Activated T-cell treated with anti-CD3 and anti-CD28 coated beads, Interleukin-2, amount 50 U/mL, for 72 hours (primary cell): ENCODE results near the gene VTCN1. TPM values are rescaled to one million over a fixed set of nuclear protein-coding genes. Genes with fewer than 3 reads are reported as not detected.
"Not testable (repeated sequence)": the region's sequence is repeated elsewhere in the genome, so short reads cannot be mapped to it uniquely, and the experiment has no call there.

Experiments
- ATAC-seq, 2 donors: fragments of 150-1000 bp; cut with Tn5 transposase; replicated peaks in 1 of 2; 2 replicates each; pipeline ENCODE4 v1.10.0; 2021; ENCODE audit warnings: moderate library complexity in 2 of 2, mild to moderate bottlenecking in 1 of 2
- DNase-seq, 2 donors: peaks; one replicate each; pipeline ENCODE4 v3.0.0; 2021 to 2022; ENCODE audit warnings: mixed read lengths in 1 of 2
- H3K27ac Mint-ChIP-seq: one replicate; pipeline ENCODE4 v1.8.0; 2022; ENCODE audit warnings: mild to moderate bottlenecking, moderate library complexity, mixed read lengths
- H3K27me3 Mint-ChIP-seq: one replicate; pipeline ENCODE4 v1.8.0; 2022; ENCODE audit warnings: low read depth, mixed read lengths
- H3K36me3 Mint-ChIP-seq, 2 donors: one replicate each; pipeline ENCODE4 v1.8.0; 2022; ENCODE audit warnings: mixed read lengths in 2 of 2, mild to moderate bottlenecking in 1 of 2; ENCODE audit not compliant: insufficient read depth in 2 of 2
- H3K4me1 Mint-ChIP-seq: one replicate; pipeline ENCODE4 v1.8.0; 2022; ENCODE audit warnings: low read depth, mixed read lengths
- H3K4me3 Mint-ChIP-seq, 2 donors: one replicate each; pipeline ENCODE4 v1.8.0; 2022; ENCODE audit warnings: mild to moderate bottlenecking in 2 of 2, mixed read lengths in 2 of 2, moderate library complexity in 2 of 2
- H3K9me3 Mint-ChIP-seq, 2 donors: one replicate each; pipeline ENCODE4 v1.8.0; 2022; ENCODE audit warnings: mixed read lengths in 2 of 2
- total RNA-seq, 2 donors: library from RNA; stranded (reverse); gene quantifications; one replicate each; pipeline ENCODE4 v1.2.3, GENCODE V29; 2022

Gene VTCN1
- total RNA-seq, 2 donors from 2014 or later, result not detected

GRCh38 chr1:117173691-117174090 is 37.0 kb downstream of the VTCN1 start:
- no peaks in the 10 kb centered on the region for H3K4me1 Mint-ChIP-seq
- H3K27ac Mint-ChIP-seq, result no peak overlapping the region
- DNase-seq, result no peak
- H3K9me3 Mint-ChIP-seq, result no peaks in the 10 kb centered on the region
- H3K27me3 Mint-ChIP-seq, result no peaks in the 10 kb centered on the region
- no peak for ATAC-seq
- no peak overlapping the region for H3K4me3 Mint-ChIP-seq
- H3K36me3 Mint-ChIP-seq, result no peaks in the 10 kb centered on the region

- H3K36me3 Mint-ChIP-seq, result no peaks in the 10 kb centered on the region
- no peak for DNase-seq
- no peak overlapping the region for H3K27ac Mint-ChIP-seq
- no peaks in the 10 kb centered on the region for H3K4me1 Mint-ChIP-seq
- no peaks in the 10 kb centered on the region for H3K27me3 Mint-ChIP-seq
- no peaks in the 10 kb centered on the region for H3K9me3 Mint-ChIP-seq
- no peak overlapping the region for H3K4me3 Mint-ChIP-seq
- no peak for ATAC-seq
These were observed 37.7 kb downstream of the VTCN1 start for GRCh38 chr1:117173006-117173405.

- no peak overlapping the region for H3K4me3 Mint-ChIP-seq
These were observed 38.7 kb downstream of the VTCN1 start for GRCh38 chr1:117171900-117172511.

GRCh38 chr1:117169871-117170596 is 40.7 kb downstream of the VTCN1 start:
- Mint-ChIP-seq H3K36me3 (no peaks in the 10 kb centered on the region), H3K9me3 (no peaks in the 10 kb centered on the region), H3K27me3 (no peaks in the 10 kb centered on the region), H3K4me3 (no peak overlapping the region), H3K27ac (no peak overlapping the region), H3K4me1 (no peaks in the 10 kb centered on the region)
- ATAC-seq (no peak), DNase-seq (no peak)

More at GRCh38 chr1:117171900-117172511, 38.7 kb downstream of the VTCN1 start:
- DNase-seq (no peak), ATAC-seq (no peak)
- Mint-ChIP-seq H3K9me3 (no peaks in the 10 kb centered on the region), H3K27ac (no peak overlapping the region), H3K36me3 (no peaks in the 10 kb centered on the region), H3K27me3 (no peaks in the 10 kb centered on the region), H3K4me1 (no peaks in the 10 kb centered on the region)

GRCh38 chr1:117167402-117167801 is 43.3 kb downstream of the VTCN1 start:
- H3K4me1 Mint-ChIP-seq, result no peaks in the 10 kb centered on the region
- no peak for DNase-seq
- H3K36me3 Mint-ChIP-seq, result no peaks in the 10 kb centered on the region
- H3K27ac Mint-ChIP-seq, result no peak overlapping the region
- no peak for ATAC-seq
- no peak overlapping the region for H3K4me3 Mint-ChIP-seq
- no peaks in the 10 kb centered on the region for H3K9me3 Mint-ChIP-seq
- H3K27me3 Mint-ChIP-seq, result no peaks in the 10 kb centered on the region

GRCh38 chr1:117166076-117166475 is 44.7 kb downstream of the VTCN1 start:
- no peak overlapping the region for H3K4me3 Mint-ChIP-seq
- no peaks in the 10 kb centered on the region for H3K36me3 Mint-ChIP-seq
- no peak overlapping the region for H3K27ac Mint-ChIP-seq
- H3K9me3 Mint-ChIP-seq, result no peaks in the 10 kb centered on the region
- DNase-seq (no peak), ATAC-seq (no peak)
- no peaks in the 10 kb centered on the region for H3K27me3 Mint-ChIP-seq
- H3K4me1 Mint-ChIP-seq, result no peaks in the 10 kb centered on the region

- no peaks in the 10 kb centered on the region for H3K4me1 Mint-ChIP-seq
- H3K9me3 Mint-ChIP-seq, result no peaks in the 10 kb centered on the region
- no peak for DNase-seq
- ATAC-seq, result no peak
- no peak overlapping the region for H3K27ac Mint-ChIP-seq
- no peaks in the 10 kb centered on the region for H3K27me3 Mint-ChIP-seq
- peaks cover 0 to under 1% of the 10 kb centered on the region in 2 donors for H3K36me3 Mint-ChIP-seq
- no peak overlapping the region for H3K4me3 Mint-ChIP-seq
These were observed 46.5 kb downstream of the VTCN1 start for GRCh38 chr1:117164209-117164608.

GRCh38 chr1:117162816-117163215 is 47.9 kb downstream of the VTCN1 start:
- Mint-ChIP-seq H3K36me3 (peaks cover 0 to 3% of the 10 kb centered on the region in 2 donors), H3K27ac (no peak overlapping the region)
- no peak for DNase-seq

GRCh38 chr1:117161887-117162286 is 48.8 kb downstream of the VTCN1 start:
- DNase-seq (no peak), ATAC-seq (no peak)
- peaks cover 0 to 3% of the 10 kb centered on the region in 2 donors for H3K36me3 Mint-ChIP-seq
- no peaks in the 10 kb centered on the region for H3K27me3 Mint-ChIP-seq
- H3K4me3 Mint-ChIP-seq, result no peak overlapping the region
- no peaks in the 10 kb centered on the region for H3K4me1 Mint-ChIP-seq
- H3K27ac Mint-ChIP-seq, result no peak overlapping the region
- H3K9me3 Mint-ChIP-seq, result no peaks in the 10 kb centered on the region

More at GRCh38 chr1:117162816-117163215, 47.9 kb downstream of the VTCN1 start:
- Mint-ChIP-seq H3K27me3 (no peaks in the 10 kb centered on the region), H3K4me1 (no peaks in the 10 kb centered on the region), H3K9me3 (no peaks in the 10 kb centered on the region), H3K4me3 (no peak overlapping the region)
- ATAC-seq, result no peak

- not testable (repeated sequence) for H3K4me1 Mint-ChIP-seq, H3K27ac Mint-ChIP-seq, H3K9me3 Mint-ChIP-seq, H3K36me3 Mint-ChIP-seq, ATAC-seq, H3K27me3 Mint-ChIP-seq, H3K4me3 Mint-ChIP-seq, DNase-seq
These were observed 59.4 kb downstream of the VTCN1 start for GRCh38 chr1:117151305-117151704.

GRCh38 chr1:117150316-117150715 is 60.4 kb downstream of the VTCN1 start:
- no peak for ATAC-seq

GRCh38 chr1:117147856-117148588 is 62.7 kb downstream of the VTCN1 start:
- H3K27ac Mint-ChIP-seq, result no peak overlapping the region
- DNase-seq, result no peak
- ATAC-seq, result no peak
- H3K9me3 Mint-ChIP-seq, result peaks cover 2 to 3% of the 10 kb centered on the region in 2 donors
- peaks cover 12% of the 10 kb centered on the region for H3K27me3 Mint-ChIP-seq
- no peaks in the 10 kb centered on the region for H3K36me3 Mint-ChIP-seq
- no peaks in the 10 kb centered on the region for H3K4me1 Mint-ChIP-seq
- no peak overlapping the region for H3K4me3 Mint-ChIP-seq

More at GRCh38 chr1:117150316-117150715, 60.4 kb downstream of the VTCN1 start:
- peaks cover 2 to 3% of the 10 kb centered on the region in 2 donors for H3K9me3 Mint-ChIP-seq
- H3K27ac Mint-ChIP-seq, result no peak overlapping the region
- no peaks in the 10 kb centered on the region for H3K36me3 Mint-ChIP-seq
- no peak for DNase-seq
- peaks cover 12% of the 10 kb centered on the region for H3K27me3 Mint-ChIP-seq
- no peak overlapping the region for H3K4me3 Mint-ChIP-seq
- no peaks in the 10 kb centered on the region for H3K4me1 Mint-ChIP-seq

GRCh38 chr1:117147341-117147831 is 63.3 kb downstream of the VTCN1 start:
- Mint-ChIP-seq H3K27me3 (peaks cover 12% of the 10 kb centered on the region), H3K4me1 (no peaks in the 10 kb centered on the region), H3K36me3 (no peaks in the 10 kb centered on the region), H3K27ac (no peak overlapping the region), H3K4me3 (no peak overlapping the region), H3K9me3 (peaks cover 2 to 3% of the 10 kb centered on the region in 2 donors)
- ATAC-seq (no peak), DNase-seq (no peak)
